K562 (cell line): ENCODE measurements around the gene CRACR2B. TPM values are rescaled to one million over a fixed set of nuclear protein-coding genes. Genes with fewer than 3 reads are reported as not detected.

Source experiments
- ATAC-seq: fragments of 200-7000 bp; cut with Tn5 transposase; 3 replicates; pipeline ENCODE4 v1.9.1; 2020; ENCODE audit warnings: moderate library complexity
- BruUV-seq: library from RNA; stranded (reverse); fragments of 400-500 nt; replicated peaks from 2 replicates; lab custom pipeline; 2021; lab: Mats Ljungman, UMichigan
- CTCF ChIA-PET: fragments of 300-600 bp; formaldehyde crosslinking; extraction: SDS; loops from one replicate; lab custom pipeline; 2021; ENCODE audit warnings: low intra/inter-chr PET ratio; lab: Yijun Ruan, JAX
- POLR2A ChIA-PET: fragments of 300-600, 350-650 bp; sonication (Branson Sonifier 250); formaldehyde crosslinking; extraction: SDS; loops from one replicate; lab custom pipeline; 2021; ENCODE audit warnings: antibody characterized with exemption, inconsistent platforms; lab: Yijun Ruan, JAX
- DNase-seq, 4 experiments: peaks; one replicate each; pipeline versions ENCODE4 v3.0.0 to v3.0.0-alpha.2; 2011 to 2018; ENCODE audit warnings: low spot score in 3 of 4, mixed read lengths in 3 of 4; ENCODE audit errors: extremely low read depth in 1 of 4
- FAIRE-seq: peaks from 2 replicates; lab custom pipeline; 2011; peaks lifted over from hg19 to GRCh38; lab: Jason Lieb, UNC
- H2AFZ ChIP-seq: 2 replicates; pipeline ENCODE4 v1.6.0; 2011; ENCODE audit warnings: low read depth, low read length, control low read depth, inconsistent platforms
- H3K27ac ChIP-seq: fragments of 200-600 bp; 3 replicates; pipeline ENCODE4 v1.8.0; 2011; ENCODE audit warnings: low read depth, mild to moderate bottlenecking, control low read depth, inconsistent platforms, low read length, moderate library complexity, mixed read lengths; ENCODE audit errors: extremely low read depth
- H3K27me3 ChIP-seq, 2 experiments: fragments of 300-600 bp in 1 of 2; 2 replicates in 1 of 2; 3 replicates in 1 of 2; pipeline versions ENCODE4 v1.6.0 to v1.8.0; 2011; ENCODE audit warnings: inconsistent platforms in 2 of 2, low read length in 2 of 2, mild to moderate bottlenecking in 1 of 2, mixed read lengths in 1 of 2, moderate library complexity in 1 of 2; ENCODE audit not compliant: control insufficient read depth in 2 of 2, insufficient read depth in 2 of 2
- H3K36me3 ChIP-seq: fragments of 300-600 bp; 3 replicates; pipeline ENCODE4 v1.8.0; 2011; ENCODE audit warnings: mild to moderate bottlenecking, low read length, inconsistent platforms; ENCODE audit not compliant: control insufficient read depth, insufficient read depth
- H3K4me1 ChIP-seq, 2 experiments: fragments of 200-600 bp in 1 of 2; replicated peaks in 1 of 2; 2 replicates in 1 of 2; 3 replicates in 1 of 2; pipeline versions ENCODE4 v1.5.1 to v1.8.0; 2011; ENCODE audit warnings: inconsistent platforms in 2 of 2, low read length in 2 of 2, mild to moderate bottlenecking in 1 of 2, mixed read lengths in 1 of 2, moderate library complexity in 1 of 2; ENCODE audit not compliant: control insufficient read depth in 2 of 2, insufficient read depth in 2 of 2
- H3K4me2 ChIP-seq: 2 replicates; pipeline ENCODE4 v1.6.1; 2011; ENCODE audit warnings: low read length, control low read depth, inconsistent platforms, mixed read lengths; ENCODE audit not compliant: insufficient read depth
- H3K4me3 ChIP-seq: fragments of 200-600 bp; sonication (generic), shearing (Covaris generic); 2 replicates; pipeline ENCODE4 v1.5.1; 2016; ENCODE audit warnings: control low read depth, inconsistent platforms
- H3K79me2 ChIP-seq: fragments of 200-600 bp; 3 replicates; pipeline ENCODE4 v1.8.0; 2011; ENCODE audit warnings: low read length, inconsistent platforms; ENCODE audit not compliant: control insufficient read depth, insufficient read depth
- H3K9ac ChIP-seq, 2 experiments: 2 replicates each; pipeline versions ENCODE4 v1.6.0 to v1.6.1; 2011; ENCODE audit warnings: low read depth in 2 of 2, low read length in 2 of 2, control low read depth in 1 of 2, inconsistent platforms in 1 of 2, mild to moderate bottlenecking in 1 of 2, mixed read lengths in 1 of 2; ENCODE audit not compliant: insufficient read depth in 1 of 2
- H3K9me1 ChIP-seq: one replicate; pipeline ENCODE4 v1.6.0; 2011; ENCODE audit warnings: inconsistent platforms, mild to moderate bottlenecking, low read length, moderate library complexity; ENCODE audit not compliant: control insufficient read depth, insufficient read depth
- H3K9me3 ChIP-seq: replicated peaks from 2 replicates; pipeline ENCODE4 v1.5.1; 2011; ENCODE audit warnings: low read depth, low read length, inconsistent platforms; ENCODE audit not compliant: control insufficient read depth, insufficient read depth
- H4K20me1 ChIP-seq: replicated peaks from 2 replicates; pipeline ENCODE4 v1.6.1; 2011; ENCODE audit warnings: low read length, inconsistent platforms, mixed read lengths; ENCODE audit not compliant: control insufficient read depth, insufficient read depth
- BHLHE40 ChIP-seq: IDR thresholded peaks from 2 replicates; pipeline ENCODE4 v1.6.1; 2011; ENCODE audit warnings: low read length, improper control_type of control experiment
- IRF1 ChIP-seq: sonication (generic); formaldehyde crosslinking; IDR thresholded peaks from 2 replicates; pipeline ENCODE4 v1.8.0; 2022; ENCODE audit warnings: missing genetic modification reagents, mild to moderate bottlenecking, borderline replicate concordance
- PCBP1 ChIP-seq: fragments of 200-400 bp; formaldehyde crosslinking; IDR thresholded peaks from 2 replicates; pipeline ENCODE4 v1.6.1; 2018; ENCODE audit warnings: mild to moderate bottlenecking, low read depth, low read length; ENCODE audit not compliant: poor library complexity, severe bottlenecking
- USF1 ChIP-seq: sonication (generic); formaldehyde crosslinking; IDR thresholded peaks from 2 replicates; pipeline ENCODE4 v1.9.0; 2022; ENCODE audit warnings: mild to moderate bottlenecking, missing genetic modification reagents
- ZBTB33 ChIP-seq: sonication (generic); formaldehyde crosslinking; IDR thresholded peaks from 2 replicates; pipeline ENCODE4 v1.8.1; 2023; ENCODE audit warnings: mild to moderate bottlenecking, missing genetic modification reagents
- ZNF589 ChIP-seq: fragments of 200-800 bp; sonication (Bioruptor generic); IDR thresholded peaks from 2 replicates; pipeline ENCODE4 v1.6.1; 2016; ENCODE audit warnings: low read depth, missing genetic modification characterization, missing compliant biosample characterization
- WGBS: fragments of 100-300 bp; shearing (Covaris generic); methylation state at CpG from one replicate; pipeline ENCODE4 v1.1.6; 2016; ENCODE audit warnings: low coverage, mixed read lengths; ENCODE audit not compliant: insufficient coverage; ENCODE audit errors: missing lambda C conversion rate; 5-methylcytosine and 5-hydroxymethylcytosine counted together
- in situ Hi-C: fragments of 300-500 bp; cut with MboI; formaldehyde crosslinking; loops from 4 replicates; pipeline ENCODE4 v1.15.0; 2018; ENCODE audit warnings: inconsistent platforms, mixed read lengths
- intact Hi-C: fragments of 100-400 bp; cut with micrococcal nuclease; formaldehyde crosslinking; loops from 2 replicates; pipeline ENCODE4 v1.14.2; 2022
- polyA plus RNA-seq, 8 experiments: library from polyadenylated mRNA; depleted of rRNA in 4 of 8; stranded (reverse) in 5 of 8; unstranded in 3 of 8; fragments of >200 nt; fragmentation: Nextera tagmentation in 2 of 8; fragmentation: Illumina TruSeq in 1 of 8; extraction: Ambion mirVana in 2 of 8; extraction: Trizol in 1 of 8; gene quantifications; 2 replicates each; pipeline versions ENCODE4 v1.2.1 to v1.2.3, GENCODE V29; 2011 to 2014; ENCODE audit warnings: inconsistent platforms in 1 of 8, missing spikeins in 1 of 8
- total RNA-seq, 7 experiments: library from RNA; depleted of rRNA in 6 of 7; stranded (reverse); fragments of >200 nt in 6 of 7; fragmentation: Illumina TruSeq in 2 of 7; extraction: Trizol in 2 of 7; gene quantifications; 2 replicates each; pipeline versions ENCODE4 v1.2.1 to v1.2.3, GENCODE V29; 2011 to 2021; ENCODE audit warnings: low replicate concordance in 1 of 7
- TF ChIP-seq, protein P1 (sequence below), 2 experiments: IDR thresholded peaks; 2 replicates each; pipeline ENCODE4 v1.6.1; 2011; ENCODE audit warnings: borderline replicate concordance in 1 of 2, control low read depth in 1 of 2, low read depth in 1 of 2, low read length in 1 of 2, mild to moderate bottlenecking in 1 of 2, mixed read lengths in 1 of 2, moderate library complexity in 1 of 2; ENCODE audit not compliant: insufficient read depth in 1 of 2, insufficient read length in 1 of 2, poor library complexity in 1 of 2, severe bottlenecking in 1 of 2; ENCODE audit errors: extremely low read depth in 1 of 2

The CRACR2B gene
- total and polyA plus RNA-seq, 9 of the 15 experiments (the other 6 are each of a cell fraction or from before 2014, with no cell fraction given): 0.10 to 51.0 (median 6.0) TPM

DNA sequence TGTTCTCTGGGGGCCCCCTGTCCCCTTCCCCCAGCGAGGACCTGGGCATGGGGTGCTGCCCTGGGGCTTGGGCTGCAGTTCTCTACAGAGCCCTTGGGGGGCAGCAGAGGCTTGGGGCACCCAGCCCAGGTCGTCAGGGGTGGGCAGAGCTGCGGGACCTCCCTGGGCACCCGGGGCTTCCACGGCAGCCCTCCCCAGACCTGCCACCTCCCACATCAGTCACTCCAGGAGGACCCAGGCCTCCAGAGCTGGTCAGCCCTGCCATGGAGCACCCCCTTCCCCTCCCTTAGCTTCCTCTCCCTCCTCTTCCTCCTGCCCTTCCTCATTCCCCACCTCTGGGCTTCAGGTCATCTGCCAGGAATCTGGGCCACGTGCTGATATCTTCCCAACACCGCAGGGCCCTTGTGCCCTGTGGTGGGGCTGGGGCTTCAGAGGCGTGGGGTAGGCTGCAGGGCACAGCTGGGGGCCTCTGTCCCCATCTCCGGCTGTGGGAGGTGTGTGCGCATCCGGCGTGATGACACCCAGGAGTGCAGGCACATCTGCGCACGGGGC is 20.7 kb downstream of the CRACR2B start (continued):
- no peak for TF ChIP-seq ZNF589
- TF ChIP-seq USF1 (CRISPR knock-in tag): no peak
- TF ChIP-seq, protein P1, sequence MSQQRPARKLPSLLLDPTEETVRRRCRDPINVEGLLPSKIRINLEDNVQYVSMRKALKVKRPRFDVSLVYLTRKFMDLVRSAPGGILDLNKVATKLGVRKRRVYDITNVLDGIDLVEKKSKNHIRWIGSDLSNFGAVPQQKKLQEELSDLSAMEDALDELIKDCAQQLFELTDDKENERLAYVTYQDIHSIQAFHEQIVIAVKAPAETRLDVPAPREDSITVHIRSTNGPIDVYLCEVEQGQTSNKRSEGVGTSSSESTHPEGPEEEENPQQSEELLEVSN (IDR thresholded peaks at IDR 0.05; ENCODE audit: borderline replicate concordance in 1 of 2, extremely low read depth in 1 of 2, insufficient read depth in 1 of 2, insufficient read length in 1 of 2, low read depth in 1 of 2, low read length in 1 of 2, poor library complexity in 1 of 2, severe bottlenecking in 1 of 2): no peak

GRCh38 chr11:849104-849824 is 21.5 kb downstream of the CRACR2B start:
- CTCF ChIA-PET: interaction anchor here (0.6 to 1.1 kb wide), 2 partner anchors 201 to 203 kb away, joined by 3 to 4 read pairs; no protein-coding TSS in a partner anchor
- in situ Hi-C loops: no loop called here
- no peak for FAIRE-seq
- no peaks in the 10 kb centered on the region for H3K36me3 ChIP-seq
- POLR2A ChIA-PET: no interaction called here
- H3K9me1 ChIP-seq: no peaks in the 10 kb centered on the region
- TF ChIP-seq PCBP1: peak; percentile 17
- no peak for TF ChIP-seq BHLHE40
- peak; percentile 81 for TF ChIP-seq ZBTB33
- TF ChIP-seq IRF1: no peak
- TF ChIP-seq, all 486 proteins: peak for 2
- no TSS peak for BruUV-seq
- Histone ChIP-seq H3K9ac (no peak overlapping the region), H2AFZ (no peak overlapping the region), H3K27ac (no peak overlapping the region), H3K79me2 (no peaks in the 10 kb centered on the region), H3K4me3 (no peak overlapping the region), H3K4me1 (peaks cover 7 to 84% of the 10 kb centered on the region in 2 experiments), H3K9me3 (no peaks in the 10 kb centered on the region), H3K27me3 (no peaks in the 10 kb centered on the region), H3K4me2 (no peak overlapping the region), H4K20me1 (no peaks in the 10 kb centered on the region; the same call in 1 of the 2 replicates)
- WGBS: 98% methylated on average over 16 of the region's 71 CpGs
- no peak for ATAC-seq
- intact Hi-C loops: loop anchor here (5.0 to 10.0 kb wide), 2 partner anchors 66 to 203 kb away; partner anchors contain the start of gene CHID1
- no peak for DNase-seq
